OCI-M2 (cell line): ENCODE results near the gene PPP1R36.
"Not testable (repeated sequence)": the region's sequence is repeated elsewhere in the genome, so short reads cannot be mapped to it uniquely, and the experiment has no call there.

Experiments used
- DNase-seq: peaks from one replicate; lab custom pipeline; 2025; ENCODE audit not compliant: unreplicated experiment; lab: John Stamatoyannopoulos, UW

PPP1R36 gene

GRCh38 chr14:64563696-64564095 is 13.9 kb downstream of the PPP1R36 start:
- no peak for DNase-seq

GRCh38 chr14:64566651-64567122 is 16.9 kb downstream of the PPP1R36 start:
- no peak for DNase-seq

GRCh38 chr14:64569138-64569631 is 19.4 kb downstream of the PPP1R36 start:
- no peak for DNase-seq

GRCh38 chr14:64569646-64570045 is 19.9 kb downstream of the PPP1R36 start:
- DNase-seq = not testable (repeated sequence)

GRCh38 chr14:64572386-64573104 is 22.8 kb downstream of the PPP1R36 start:
- DNase-seq = no peak

GRCh38 chr14:64573109-64573508 is 23.3 kb downstream of the PPP1R36 start:
- DNase-seq = no peak

GRCh38 chr14:64574371-64575107 is 24.8 kb downstream of the PPP1R36 start:
- DNase-seq = no peak

GRCh38 chr14:64577211-64577610 is 27.4 kb downstream of the PPP1R36 start:
- no peak for DNase-seq

GRCh38 chr14:64580467-64580866 is 30.7 kb downstream of the PPP1R36 start:
- DNase-seq = no peak

GRCh38 chr14:64581363-64581762 is 31.6 kb downstream of the PPP1R36 start:
- no peak for DNase-seq

- DNase-seq = no peak
Observed at GRCh38 chr14:64581817-64582216, 32.1 kb downstream of the PPP1R36 start.

- DNase-seq = no peak
Observed at GRCh38 chr14:64584190-64584589, 34.4 kb downstream of the PPP1R36 start.

GRCh38 chr14:64591809-64592208 is 42.0 kb downstream of the PPP1R36 start:
- no peak for DNase-seq

GRCh38 chr14:64594438-64594837 is 44.7 kb downstream of the PPP1R36 start:
- DNase-seq = no peak

- no peak for DNase-seq
Observed at GRCh38 chr14:64598404-64598803, 48.6 kb downstream of the PPP1R36 start.

GRCh38 chr14:64601571-64601970 is 51.8 kb downstream of the PPP1R36 start:
- DNase-seq = no peak

GRCh38 chr14:64602826-64603225 is 53.1 kb downstream of the PPP1R36 start:
- DNase-seq = no peak

- DNase-seq = no peak
Observed at GRCh38 chr14:64604001-64604400, 54.2 kb downstream of the PPP1R36 start.

- no peak for DNase-seq
Observed at GRCh38 chr14:64604881-64605280, 55.1 kb downstream of the PPP1R36 start.

GRCh38 chr14:64605926-64606685 is 56.3 kb downstream of the PPP1R36 start:
- DNase-seq = no peak

- no peak for DNase-seq
Observed at GRCh38 chr14:64610049-64610746, 60.4 kb downstream of the PPP1R36 start.
